HepG2 (cell line): ENCODE measurements around the gene RIMBP2. TPM values are rescaled to one million over a fixed set of nuclear protein-coding genes. Genes with fewer than 3 reads are reported as not detected.

Source experiments
- ATAC-seq: fragments of 200-7000 bp; cut with Tn5 transposase; 3 replicates; pipeline ENCODE4 v1.9.1; 2020; ENCODE audit warnings: mild to moderate bottlenecking, moderate library complexity
- BruUV-seq: library from RNA; stranded (reverse); fragments of 400-500 nt; replicated peaks from 2 replicates; lab custom pipeline; 2021; lab: Mats Ljungman, UMichigan
- CTCF ChIA-PET: fragments of 300-600 bp; formaldehyde crosslinking; extraction: SDS; loops from one replicate; lab custom pipeline; 2021; ENCODE audit warnings: low total read pairs, inconsistent platforms, low intra/inter-chr PET ratio; lab: Yijun Ruan, JAX
- POLR2A ChIA-PET: fragments of 350-600 bp; sonication (Branson Sonifier 250); formaldehyde crosslinking; loops from one replicate; lab custom pipeline; 2020; ENCODE audit warnings: antibody characterized with exemption, inconsistent platforms; lab: Yijun Ruan, JAX
- DNase-seq: peaks from one replicate; pipeline ENCODE4 v3.0.0-alpha.2; 2015; ENCODE audit warnings: low spot score
- FAIRE-seq: peaks from 3 replicates; lab custom pipeline; 2011; peaks lifted over from hg19 to GRCh38; lab: Jason Lieb, UNC
- H2AFZ ChIP-seq: one replicate; pipeline ENCODE4 v1.6.1; 2011; ENCODE audit warnings: low read length, inconsistent platforms
- H3K27ac ChIP-seq: fragments of 300-600 bp; 3 replicates; pipeline ENCODE4 v1.8.0; 2011; ENCODE audit warnings: mixed run types, mild to moderate bottlenecking, mixed read lengths, low read length, inconsistent platforms; ENCODE audit not compliant: insufficient read depth; ENCODE audit errors: extremely low read length
- H3K27me3 ChIP-seq, 2 experiments: fragments of 200-600 bp in 1 of 2; 2 replicates in 1 of 2; 3 replicates in 1 of 2; pipeline versions ENCODE4 v1.6.0 to v1.8.0; 2011; ENCODE audit warnings: low read length in 2 of 2, mild to moderate bottlenecking in 2 of 2, moderate library complexity in 2 of 2, inconsistent platforms in 1 of 2; ENCODE audit not compliant: insufficient read depth in 2 of 2, control insufficient read depth in 1 of 2
- H3K36me3 ChIP-seq, 2 experiments: fragments of 200-600 bp in 1 of 2; replicated peaks in 1 of 2; 2 replicates in 1 of 2; 3 replicates in 1 of 2; pipeline versions ENCODE4 v1.5.1 to v1.8.0; 2011; ENCODE audit warnings: low read length in 2 of 2, inconsistent platforms in 1 of 2; ENCODE audit not compliant: insufficient read depth in 2 of 2, control insufficient read depth in 1 of 2
- H3K4me1 ChIP-seq: 2 replicates; pipeline ENCODE4 v1.5.1; 2012; ENCODE audit warnings: low read length, inconsistent platforms; ENCODE audit not compliant: insufficient read depth
- H3K4me2 ChIP-seq: 2 replicates; pipeline ENCODE4 v1.6.0; 2011; ENCODE audit warnings: low read depth, low read length, inconsistent platforms
- H3K4me3 ChIP-seq, 3 experiments: fragments of 200-600 bp in 1 of 3; sonication (generic), shearing (Covaris generic) in 1 of 3; replicated peaks in 1 of 3; 2 replicates each; pipeline ENCODE4 v1.5.1; 2011 to 2016; ENCODE audit warnings: low read length in 3 of 3, inconsistent platforms in 2 of 3, low read depth in 2 of 3, mild to moderate bottlenecking in 2 of 3, control low read depth in 1 of 3, mixed read lengths in 1 of 3; ENCODE audit not compliant: insufficient read depth in 1 of 3
- H3K79me2 ChIP-seq: one replicate; pipeline ENCODE4 v1.6.1; 2011; ENCODE audit warnings: low read length, inconsistent platforms; ENCODE audit not compliant: insufficient read depth
- H3K9ac ChIP-seq: 2 replicates; pipeline ENCODE4 v1.6.0; 2011; ENCODE audit warnings: mild to moderate bottlenecking, low read depth, low read length, inconsistent platforms; ENCODE audit not compliant: insufficient read depth
- H3K9me3 ChIP-seq: 2 replicates; pipeline ENCODE4 v1.5.1; 2012; ENCODE audit warnings: mild to moderate bottlenecking, low read length
- H4K20me1 ChIP-seq: 2 replicates; pipeline ENCODE4 v1.6.0; 2011; ENCODE audit warnings: inconsistent platforms, mild to moderate bottlenecking, low read length, moderate library complexity; ENCODE audit not compliant: insufficient read depth
- HNRNPLL ChIP-seq: fragments of 200-400 bp; formaldehyde crosslinking; IDR thresholded peaks from 2 replicates; pipeline ENCODE4 v1.6.1; 2017; ENCODE audit warnings: mild to moderate bottlenecking, low read depth, low read length; ENCODE audit not compliant: poor library complexity, severe bottlenecking
- KDM5B ChIP-seq: sonication (generic); formaldehyde crosslinking; IDR thresholded peaks from 2 replicates; pipeline ENCODE4 v1.4.0; 2020; ENCODE audit warnings: missing genetic modification reagents, mild to moderate bottlenecking, borderline replicate concordance
- MTF2 ChIP-seq: sonication (generic); formaldehyde crosslinking; IDR thresholded peaks from 2 replicates; pipeline ENCODE4 v1.5.0; 2020; ENCODE audit warnings: missing genetic modification reagents, borderline replicate concordance
- NCOA2 ChIP-seq: sonication (generic); formaldehyde crosslinking; IDR thresholded peaks from 2 replicates; pipeline ENCODE4 v1.8.0; 2022; ENCODE audit warnings: inconsistent platforms
- NFRKB ChIP-seq: fragments of 450-650 bp; IDR thresholded peaks from 2 replicates; pipeline ENCODE4 v1.6.1; 2017
- ZKSCAN1 ChIP-seq: fragments of 150-350 bp; IDR thresholded peaks from 2 replicates; pipeline ENCODE4 v1.6.1; 2014; ENCODE audit warnings: low read length
- ZNF30 ChIP-seq: sonication (generic); formaldehyde crosslinking; IDR thresholded peaks from 2 replicates; pipeline ENCODE4 v1.5.0; 2020; ENCODE audit warnings: mild to moderate bottlenecking, missing genetic modification reagents
- ZNF574 ChIP-seq: sonication (generic); formaldehyde crosslinking; IDR thresholded peaks from 2 replicates; pipeline ENCODE4 v1.4.0; 2020; ENCODE audit warnings: missing genetic modification reagents
- ZNF580 ChIP-seq: IDR thresholded peaks from 2 replicates; pipeline ENCODE4 v1.6.1; 2016; ENCODE audit warnings: low read depth, borderline replicate concordance
- WGBS: methylation state at CpG from one replicate; pipeline ENCODE4 v1.1.6; 2017; ENCODE audit warnings: low lambda C conversion rate; 5-methylcytosine and 5-hydroxymethylcytosine counted together
- in situ Hi-C: cut with HindIII; loops from 2 replicates; pipeline ENCODE4 v1.10.0; 2017; ENCODE audit warnings: low pct_unique_long_range_greater_than_20kb; ENCODE audit not compliant: extremely low pct_ligation_motif_present
- intact Hi-C: fragments of 100-400 bp; cut with micrococcal nuclease; formaldehyde crosslinking; loops from one replicate; pipeline ENCODE4 v1.10.0; 2022; ENCODE audit not compliant: unreplicated experiment
- polyA plus RNA-seq, 8 experiments: library from polyadenylated mRNA; depleted of rRNA in 3 of 8; stranded (reverse) in 7 of 8; unstranded in 1 of 8; fragments of >200 nt; fragmentation: Illumina TruSeq in 4 of 8; extraction: Trizol in 4 of 8; gene quantifications; 2 replicates each; pipeline versions ENCODE4 v1.2.1 to v1.2.3, GENCODE V29; 2011 to 2016; ENCODE audit warnings: low read depth in 4 of 8, missing spikeins in 1 of 8, mixed read lengths in 1 of 8; ENCODE audit not compliant: insufficient read depth in 1 of 8
- total RNA-seq, 5 experiments: library from RNA; depleted of rRNA; stranded (reverse); fragments of >200 nt; fragmentation: Illumina TruSeq; extraction: Trizol; gene quantifications; 2 replicates each; pipeline ENCODE4 v1.2.3, GENCODE V29; 2016; ENCODE audit warnings: low read depth in 1 of 5

Gene RIMBP2
- total and polyA plus RNA-seq, 2 of the 13 experiments (the other 11 are each of a cell fraction or from before 2014, with no cell fraction given) = 0.03 TPM; not detected in 1

GRCh38 chr12:130473266-130473665 lies 242.8 kb downstream of the RIMBP2 start:
- DNase-seq = no peak

More at GRCh38 chr12:130473266-130473665, 242.8 kb downstream of the RIMBP2 start:
- Histone ChIP-seq H3K79me2 (no peaks in the 10 kb centered on the region), H2AFZ (no peak overlapping the region), H3K27me3 (peaks cover 6 to 69% of the 10 kb centered on the region in 2 experiments; a peak in 4 of 5 replicates), H3K9me3 (peaks cover 2% of the 10 kb centered on the region; the same call in 1 of the 2 replicates), H3K36me3 (no peaks in the 10 kb centered on the region), H4K20me1 (no peaks in the 10 kb centered on the region), H3K4me3 (no peak overlapping the region), H3K4me2 (no peak overlapping the region), H3K9ac (no peak overlapping the region), H3K27ac (no peak overlapping the region), H3K4me1 (no peaks in the 10 kb centered on the region)
- TF ChIP-seq ZNF574 (CRISPR knock-in tag) (no peak), ZKSCAN1 (no peak), ZNF30 (CRISPR knock-in tag) (no peak), ZNF580 (CRISPR knock-in tag) (no peak), NFRKB (no peak), NCOA2 (CRISPR knock-in tag) (no peak), MTF2 (CRISPR knock-in tag) (no peak), KDM5B (CRISPR knock-in tag) (no peak), HNRNPLL (no peak)
- intact Hi-C loops (no loop called here), in situ Hi-C loops (no loop called here)
- FAIRE-seq (no peak), ATAC-seq (no peak)
- CTCF ChIA-PET = no interaction called here
- WGBS = 19% methylated on average over 10 of the region's 17 CpGs
- POLR2A ChIA-PET = no interaction called here
- no TSS peak for BruUV-seq
